HG03575 (cell line): ENCODE results near the gene SLAMF9.

Experiments
- ATAC-seq: cut with Tn5 transposase; IDR thresholded peaks from one replicate; pipeline ENCODE4 v1.9.1; 2021; ENCODE audit not compliant: unreplicated experiment, insufficient number of reproducible peaks, low FRiP score; ENCODE audit errors: extremely low read depth

SLAMF9 gene

GRCh38 chr1:159951016-159951415 lies 3.0 kb downstream of the SLAMF9 start:
- ATAC-seq = no peak

- ATAC-seq = no peak
Measured at GRCh38 chr1:159949981-159950381, 4.1 kb downstream of the SLAMF9 start.

GRCh38 chr1:159949123-159949522 lies 4.9 kb downstream of the SLAMF9 start:
- ATAC-seq = no peak

- ATAC-seq = no peak
Measured at GRCh38 chr1:159947942-159948341, 6.1 kb downstream of the SLAMF9 start.

DNA sequence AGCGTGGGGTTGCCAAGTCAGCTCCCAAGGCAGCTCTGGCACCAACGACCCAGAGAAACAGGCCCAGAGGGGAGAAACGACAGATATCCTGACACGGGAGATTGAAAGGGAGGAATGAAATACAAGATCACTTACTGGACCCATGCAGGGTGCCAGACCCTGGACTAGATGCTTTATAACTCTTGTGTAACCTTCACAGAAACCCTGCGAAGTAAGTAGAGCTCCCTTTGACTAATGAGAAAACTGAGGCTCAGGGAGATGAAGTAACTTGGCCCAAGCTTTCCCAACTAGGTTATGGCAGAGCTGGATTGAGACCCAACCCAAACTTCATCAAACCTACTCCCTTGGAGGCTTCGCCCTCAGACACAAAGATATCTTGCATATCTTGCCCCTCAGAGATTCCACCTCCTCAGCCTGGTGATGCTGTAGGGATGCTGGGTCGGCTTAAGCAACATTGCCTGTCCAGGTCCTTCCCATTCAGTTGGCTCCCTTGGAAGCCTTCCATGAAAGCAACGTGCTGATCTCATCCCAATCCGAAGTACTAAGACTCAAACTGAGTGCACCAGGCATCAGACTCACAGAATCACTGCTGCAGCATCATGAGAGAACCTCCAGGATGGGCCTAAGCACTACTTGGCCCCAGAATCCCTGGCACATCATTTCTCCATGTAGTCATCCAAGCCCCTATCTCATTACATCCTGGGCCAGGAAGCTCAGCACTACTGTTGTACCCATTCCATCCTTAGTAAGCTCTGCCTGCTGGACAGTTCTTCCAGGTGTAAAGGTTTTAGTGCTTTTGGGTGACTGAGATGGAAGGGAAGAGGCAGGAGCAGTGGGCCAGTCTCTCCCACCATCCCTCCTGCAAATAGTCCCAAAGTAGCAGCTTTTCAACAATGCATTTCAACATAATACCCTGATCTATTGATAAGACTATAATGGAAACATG lies 7.5 kb downstream of the SLAMF9 start:
- ATAC-seq = no peak

GRCh38 chr1:159945483-159946241 lies 8.4 kb downstream of the SLAMF9 start, which contains the start of gene IGSF9:
IGSF9 (minus strand) TSS chr1:159945613; CDS start chr1:159943454, 2,159 bp downstream.
- ATAC-seq = no peak

- no peak for ATAC-seq
Measured at GRCh38 chr1:159944623-159945455, 9.2 kb downstream of the SLAMF9 start.

DNA sequence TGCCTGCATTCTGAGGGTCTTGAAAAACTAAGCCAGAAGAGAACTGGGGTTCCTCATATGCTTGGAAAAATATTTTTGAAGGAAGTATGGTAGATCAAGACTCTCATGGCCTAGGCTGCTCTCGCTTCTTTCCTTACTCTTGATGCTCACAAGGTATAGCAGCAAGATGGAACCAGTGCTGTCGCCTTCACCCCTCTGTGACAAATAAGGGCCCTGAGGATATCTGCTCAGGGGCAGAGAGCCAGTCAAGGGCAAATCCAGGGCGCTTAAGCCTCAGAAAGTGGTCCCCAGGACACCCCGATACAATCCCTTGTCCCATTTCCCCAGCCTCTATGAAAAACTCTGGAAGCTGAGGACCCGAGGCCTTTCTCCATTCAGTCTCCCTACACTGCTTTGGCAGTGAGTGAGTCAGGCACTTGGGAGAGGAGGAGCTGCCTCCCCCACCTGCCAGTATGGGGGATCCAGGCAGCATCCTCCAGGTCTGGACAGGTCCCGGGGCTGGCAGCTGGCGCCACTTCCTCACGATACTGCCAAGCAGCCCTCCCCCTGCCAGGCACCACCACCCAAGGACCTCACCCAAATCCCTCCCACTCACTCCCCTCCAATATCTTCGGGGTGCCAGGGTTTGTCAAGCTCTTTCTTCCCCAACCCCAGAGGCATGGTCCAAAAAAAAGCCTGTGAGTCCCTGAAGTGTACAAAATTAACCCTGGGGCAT lies 10.0 kb downstream of the SLAMF9 start:
- no peak for ATAC-seq

GRCh38 chr1:159943278-159943640 lies 10.8 kb downstream of the SLAMF9 start:
- ATAC-seq = no peak

DNA sequence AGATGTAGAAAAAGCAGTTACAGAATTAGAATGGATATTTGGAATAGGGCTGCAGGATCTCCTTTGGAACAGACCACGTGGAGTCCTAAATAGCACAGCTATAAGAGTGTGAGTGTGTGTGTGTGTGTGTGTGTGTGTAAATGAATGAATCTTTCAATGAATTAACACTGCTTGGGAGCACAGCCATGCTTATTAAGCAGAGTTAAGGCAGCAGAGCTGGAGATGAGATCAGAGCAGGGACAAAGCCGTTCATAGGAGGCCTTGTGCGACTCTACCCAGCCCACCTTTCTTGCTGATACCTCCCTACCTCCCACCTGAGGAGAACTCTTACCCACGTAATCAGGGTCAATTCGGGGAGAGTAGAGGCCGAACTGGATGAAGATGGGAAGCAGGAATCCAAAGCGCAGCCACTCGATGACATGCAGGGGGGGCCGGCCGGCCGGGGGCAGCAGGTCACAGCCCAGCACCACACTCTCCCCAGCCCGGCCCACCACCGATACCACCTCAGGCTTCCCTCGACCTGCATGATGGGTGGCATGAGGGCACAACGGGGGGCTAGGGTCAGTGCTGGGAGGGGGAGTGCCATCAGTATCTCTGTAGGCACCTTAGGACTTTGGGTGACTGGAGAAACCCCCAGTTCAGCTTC lies 11.3 kb downstream of the SLAMF9 start:
- no peak for ATAC-seq

GRCh38 chr1:159941591-159942560 lies 12.2 kb downstream of the SLAMF9 start:
- no peak for ATAC-seq

DNA sequence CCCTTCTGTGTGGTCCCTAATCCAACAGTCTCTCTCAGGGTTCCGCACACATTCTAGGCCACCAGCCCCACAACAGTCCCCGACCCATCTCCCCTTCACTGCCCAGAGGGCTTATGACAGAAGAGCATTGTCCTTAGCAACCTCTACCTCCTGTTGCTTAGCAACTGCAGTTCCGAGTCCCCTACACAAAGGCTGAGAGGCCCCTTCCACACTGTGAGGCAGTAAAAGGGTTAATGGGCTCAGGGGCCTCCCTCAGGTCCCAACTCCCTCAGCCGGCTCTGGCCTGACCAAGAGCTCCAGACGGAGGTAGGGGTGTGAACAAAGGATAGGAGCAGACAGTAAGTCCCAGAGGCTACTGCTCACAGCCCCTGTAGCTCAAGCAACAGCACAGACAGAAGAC lies 12.9 kb downstream of the SLAMF9 start:
- ATAC-seq = no peak

DNA sequence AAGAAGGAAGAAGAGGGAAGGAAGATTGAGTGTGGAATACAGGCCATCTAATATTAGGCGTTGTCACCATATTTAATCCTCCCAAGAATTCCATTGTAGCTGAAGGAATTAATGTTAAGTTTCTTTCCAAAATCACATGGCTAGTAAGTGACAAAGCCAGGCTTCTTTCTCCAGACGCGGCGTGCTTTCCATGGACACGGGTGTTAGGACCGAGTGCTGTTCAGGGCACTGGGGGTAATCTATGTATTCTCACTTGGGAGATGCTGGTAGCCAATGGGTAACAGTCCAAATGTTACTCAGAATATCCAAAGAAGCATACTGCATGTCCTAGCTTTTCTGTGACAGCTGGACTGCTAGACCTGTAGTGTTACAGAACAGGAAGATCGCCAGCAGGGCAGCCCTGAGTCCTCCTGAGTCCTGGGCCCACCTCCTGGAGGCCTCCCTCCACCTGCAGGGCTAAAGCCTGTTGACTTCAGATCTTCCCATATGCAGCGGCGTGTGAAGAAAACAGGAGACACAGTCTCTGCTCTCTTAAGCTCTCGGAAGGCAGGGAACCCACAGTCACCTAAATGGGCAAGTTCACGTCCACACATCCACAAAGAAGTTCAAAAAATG lies 13.9 kb downstream of the SLAMF9 start:
- no peak for ATAC-seq

- no peak for ATAC-seq
Measured at GRCh38 chr1:159939678-159940002, 14.4 kb downstream of the SLAMF9 start.

GRCh38 chr1:159938905-159939677 lies 14.9 kb downstream of the SLAMF9 start:
- no peak for ATAC-seq

DNA sequence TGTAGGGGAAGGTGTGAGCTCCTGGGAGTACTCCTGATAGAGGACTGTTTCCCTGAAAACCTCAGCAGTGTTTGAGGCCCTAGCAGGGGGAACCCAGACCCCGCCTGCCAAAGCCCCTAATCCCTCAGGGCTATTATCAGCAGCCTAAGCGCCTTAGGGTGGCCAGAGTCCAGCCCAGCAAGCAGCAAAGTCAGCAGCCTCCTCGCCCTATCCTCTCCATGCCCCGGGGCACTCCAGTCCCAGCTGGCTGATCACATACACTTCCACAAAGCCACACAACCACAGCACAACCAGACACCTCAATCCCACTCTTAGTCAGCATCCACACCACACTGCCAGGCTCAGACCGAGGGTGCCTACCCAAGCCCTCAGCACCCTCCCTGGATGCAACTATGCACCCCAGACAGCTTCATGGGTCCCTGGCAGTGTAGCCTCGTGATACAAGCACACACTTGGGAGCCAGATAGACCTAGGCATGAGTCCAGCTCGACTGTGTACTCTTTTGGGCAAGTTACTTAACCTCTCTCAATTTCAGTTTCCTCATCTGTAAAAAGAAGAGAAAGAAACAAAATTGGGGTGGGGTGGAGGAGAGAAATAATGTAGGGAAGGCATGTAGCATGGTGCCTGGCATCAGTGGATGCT lies 15.7 kb downstream of the SLAMF9 start:
- no peak for ATAC-seq
